ENCODE data around the gene NUBPL.
"Not testable (repeated sequence)": the region's sequence is repeated elsewhere in the genome, so short reads cannot be mapped to it uniquely, and the experiment has no call there.

Gene NUBPL

GRCh38 chr14:31819281-31819680 lies 258.1 kb downstream of the NUBPL start:
- DNase-seq: no peak

DNA sequence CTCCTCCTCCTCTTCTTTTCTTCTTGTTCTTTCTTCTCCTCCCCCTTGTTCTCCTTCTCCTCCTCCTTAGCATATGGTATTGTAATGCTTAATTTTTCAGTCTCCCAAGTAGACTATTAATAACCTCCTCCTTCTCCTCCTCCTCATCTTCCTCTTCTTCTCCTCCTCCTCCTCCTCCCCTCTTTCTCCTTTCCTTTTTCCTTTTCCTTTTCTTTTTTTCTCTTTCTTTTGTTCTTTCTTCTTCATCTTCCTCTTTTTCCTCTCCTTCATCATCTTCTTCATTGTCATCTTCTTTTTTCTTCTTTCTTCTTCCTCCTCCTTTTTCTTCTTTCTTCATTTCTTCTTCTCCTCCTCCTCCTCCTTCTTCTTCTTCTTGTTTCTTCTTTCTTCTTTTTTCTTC lies 264.3 kb downstream of the NUBPL start:
- no peak for DNase-seq

- no peak for DNase-seq
Measured at GRCh38 chr14:31827325-31827724, 266.1 kb downstream of the NUBPL start.

DNA sequence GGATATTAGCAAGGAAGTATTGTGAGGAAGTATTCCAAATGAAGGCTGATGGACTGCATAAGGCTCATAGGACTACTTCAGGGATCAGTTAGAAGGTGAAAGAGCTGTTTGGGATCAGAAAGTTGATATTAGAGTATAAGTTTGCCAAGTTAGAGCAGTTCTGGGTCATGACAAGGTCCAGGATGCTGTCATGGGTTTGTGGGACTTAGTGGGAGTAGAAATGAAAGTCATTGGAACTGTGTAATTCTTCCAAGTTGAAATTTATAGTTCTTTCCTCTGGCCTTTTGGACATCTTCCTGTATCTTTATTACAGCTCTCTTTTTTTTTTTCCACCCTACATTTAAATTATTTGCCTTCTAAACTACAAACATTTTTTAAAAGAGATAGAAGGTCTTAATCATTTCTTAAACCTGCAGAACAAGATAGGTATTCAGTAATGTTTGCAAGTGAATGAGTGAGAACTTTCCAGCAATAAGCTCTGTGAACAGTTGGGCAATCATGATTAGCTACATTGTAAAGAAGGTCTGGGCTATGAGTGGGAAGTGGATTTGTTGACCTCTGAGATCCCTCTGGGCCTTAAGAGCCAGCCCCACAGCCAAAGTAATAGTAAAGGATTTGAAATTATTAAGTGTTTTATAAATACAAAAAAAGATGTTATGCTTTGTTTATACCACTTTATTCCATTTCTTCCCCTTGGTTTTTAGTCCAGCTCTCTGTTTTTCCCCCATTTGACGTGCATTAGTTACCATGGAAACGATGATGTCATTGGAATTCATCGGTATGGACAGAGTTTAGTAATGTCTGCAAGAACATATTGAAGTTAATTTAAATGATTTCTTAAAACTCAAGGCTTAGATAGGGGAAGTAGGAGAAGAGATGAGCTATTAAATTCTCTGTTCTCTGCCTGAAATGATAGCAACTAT lies 268.0 kb downstream of the NUBPL start:
- no peak for DNase-seq

GRCh38 chr14:31834616-31835015 lies 273.4 kb downstream of the NUBPL start:
- no peak for DNase-seq

GRCh38 chr14:31835049-31835448 lies 273.8 kb downstream of the NUBPL start:
- DNase-seq: no peak

GRCh38 chr14:31837031-31837430 lies 275.8 kb downstream of the NUBPL start:
- DNase-seq: no peak

- DNase-seq: no peak
Measured at GRCh38 chr14:31842899-31843298, 281.7 kb downstream of the NUBPL start.

DNA sequence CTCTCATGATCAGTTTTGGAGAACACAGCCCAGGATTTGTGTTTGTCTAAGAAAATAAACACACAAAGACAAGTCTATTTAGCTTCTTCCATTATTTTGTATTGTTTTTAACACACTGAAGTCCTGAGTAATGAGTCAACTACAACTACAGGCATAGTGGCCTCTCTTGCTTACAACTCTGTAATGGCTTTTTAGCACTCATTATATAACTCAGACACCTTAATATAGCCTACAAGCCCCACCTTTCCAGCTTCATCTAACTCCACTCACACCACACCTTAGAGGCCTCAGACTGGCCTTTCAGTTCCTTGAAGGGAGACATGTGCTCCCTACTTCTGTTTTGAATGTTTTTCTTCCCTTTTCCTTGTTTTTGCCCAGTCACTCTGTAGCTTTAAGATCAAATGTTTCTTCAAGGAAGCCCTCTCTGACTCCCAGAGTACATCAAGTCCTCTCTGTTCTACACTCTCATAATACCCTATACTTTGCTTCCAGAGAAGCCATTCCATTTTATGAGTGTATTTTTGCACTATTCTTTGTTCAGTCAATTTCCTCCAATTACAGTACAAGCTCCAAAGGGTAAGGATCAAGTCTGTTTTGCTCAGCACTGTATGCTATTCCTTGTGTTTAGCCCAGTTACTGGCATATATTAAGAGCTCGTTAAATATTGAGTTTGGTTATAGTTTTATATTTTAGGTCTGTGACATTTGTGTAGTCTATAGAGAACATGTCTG lies 282.3 kb downstream of the NUBPL start:
- no peak for DNase-seq

DNA sequence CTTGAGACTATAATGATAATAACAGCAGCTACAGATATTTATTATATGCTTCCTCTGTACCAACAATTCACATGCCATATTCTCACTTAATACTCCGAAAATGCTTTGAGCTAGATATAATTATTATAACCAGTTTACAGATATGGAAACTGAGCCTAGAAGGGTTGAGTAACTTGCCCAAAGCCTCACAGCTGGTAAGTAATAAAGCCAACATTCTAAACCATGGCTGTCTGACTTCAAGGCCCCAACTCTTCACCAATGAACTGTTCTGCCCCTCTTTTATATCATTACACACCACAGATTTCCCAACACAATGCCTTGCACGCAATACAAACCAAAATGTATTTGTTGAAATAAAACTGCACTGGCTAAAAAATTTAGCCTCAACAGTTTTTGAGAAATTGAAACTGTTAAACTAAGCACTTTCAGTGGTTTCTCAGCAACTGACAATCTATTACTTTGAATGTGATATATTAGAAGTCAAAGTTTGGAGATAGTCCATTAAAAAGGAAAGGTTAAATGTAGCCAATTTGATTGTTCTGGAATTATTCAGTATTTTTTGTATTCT lies 293.4 kb downstream of the NUBPL start:
- no peak for DNase-seq

GRCh38 chr14:31855262-31855661 lies 294.1 kb downstream of the NUBPL start:
- DNase-seq: no peak

GRCh38 chr14:31856003-31856402 lies 294.8 kb downstream of the NUBPL start:
- DNase-seq: not testable (repeated sequence)

DNA sequence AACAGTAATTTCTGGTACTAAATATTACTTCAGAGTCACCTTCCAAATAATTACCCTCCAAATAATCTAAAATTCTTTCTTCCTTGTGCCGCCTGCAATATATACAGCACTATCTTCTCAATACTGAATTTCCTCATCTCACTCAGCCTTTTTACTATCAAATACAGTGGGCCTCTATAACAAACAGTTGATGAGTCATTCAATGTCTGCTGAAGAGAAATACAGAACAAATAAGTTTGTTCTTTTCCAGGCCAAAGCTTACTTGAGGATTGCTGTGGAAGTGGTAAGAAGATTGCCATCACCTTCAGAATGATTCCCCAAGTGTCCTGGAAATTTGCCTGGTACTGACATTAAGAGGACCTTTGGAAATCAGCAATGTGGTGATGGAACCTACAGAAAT lies 297.7 kb downstream of the NUBPL start:
- no peak for DNase-seq

GRCh38 chr14:31864937-31865855 lies 304.0 kb downstream of the NUBPL start:
- no peak for DNase-seq

- DNase-seq: no peak
Measured at GRCh38 chr14:31867570-31867969, 306.4 kb downstream of the NUBPL start.

DNA sequence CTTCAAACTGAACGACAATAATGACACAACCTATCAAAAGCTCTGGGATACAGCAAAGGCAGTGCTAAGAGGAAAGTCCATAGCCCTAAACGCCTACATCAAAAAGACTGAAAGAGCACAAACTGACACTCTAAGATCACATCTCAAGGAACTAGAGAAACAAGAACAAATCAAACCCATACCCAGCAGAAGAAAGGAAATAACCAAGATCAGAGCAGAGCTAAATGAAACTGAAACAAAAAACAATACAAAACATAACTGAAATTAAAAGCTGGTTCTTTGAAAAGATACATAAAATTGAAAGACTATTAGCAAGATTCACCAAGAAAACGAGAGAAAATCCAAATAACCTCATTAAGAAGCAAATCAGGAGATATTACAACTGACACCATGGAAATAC lies 306.9 kb downstream of the NUBPL start:
- DNase-seq: not testable (repeated sequence)

DNA sequence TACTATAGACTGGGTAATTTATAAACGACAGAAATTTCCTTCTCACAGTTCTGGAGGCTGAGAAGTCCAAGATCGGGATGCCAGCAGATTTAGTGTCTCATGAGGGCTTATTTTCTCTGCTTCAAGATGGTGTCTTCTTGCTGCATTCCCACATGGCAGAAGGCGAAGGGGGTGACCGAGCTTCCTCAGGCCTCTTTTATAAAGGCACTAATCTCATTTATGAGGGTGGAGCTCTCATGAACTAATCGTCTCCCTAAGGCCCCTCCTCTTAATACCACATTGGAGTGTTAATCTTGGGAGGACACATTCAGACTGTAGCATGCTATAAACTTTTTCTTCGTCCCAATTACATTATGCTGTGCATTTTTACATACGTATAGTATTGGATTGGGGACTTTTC lies 315.5 kb downstream of the NUBPL start:
- no peak for DNase-seq

DNA sequence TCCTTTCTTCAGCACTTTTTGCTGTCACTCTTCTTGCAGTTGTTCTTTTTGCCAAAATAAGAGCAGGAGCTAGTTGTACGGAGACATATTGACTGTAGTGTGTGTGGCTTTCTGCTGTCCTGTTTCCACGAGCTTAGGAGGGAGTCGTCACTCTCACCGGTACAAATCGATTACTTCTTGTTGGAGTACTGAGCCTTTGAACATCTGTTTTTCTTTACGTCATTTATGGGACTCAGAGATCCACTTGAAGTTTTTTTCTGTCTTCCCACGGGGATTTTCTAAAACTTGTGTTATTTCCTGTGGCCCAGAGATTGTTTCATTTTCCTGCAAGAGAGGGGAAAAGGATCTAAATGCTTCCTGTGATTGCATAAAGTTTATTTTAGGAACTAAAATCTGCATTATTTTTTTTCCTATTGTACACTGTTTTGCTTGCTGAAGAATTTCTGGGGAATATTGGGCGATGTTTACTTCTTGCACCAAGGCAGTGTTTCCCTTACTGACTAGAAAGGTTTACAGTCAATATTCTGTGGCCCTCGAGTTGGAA lies 316.1 kb downstream of the NUBPL start:
- no peak for DNase-seq

GRCh38 chr14:31879661-31880348 lies 318.6 kb downstream of the NUBPL start:
- no peak for DNase-seq

- no peak for DNase-seq
Measured at GRCh38 chr14:31880935-31881334, 319.7 kb downstream of the NUBPL start.

DNA sequence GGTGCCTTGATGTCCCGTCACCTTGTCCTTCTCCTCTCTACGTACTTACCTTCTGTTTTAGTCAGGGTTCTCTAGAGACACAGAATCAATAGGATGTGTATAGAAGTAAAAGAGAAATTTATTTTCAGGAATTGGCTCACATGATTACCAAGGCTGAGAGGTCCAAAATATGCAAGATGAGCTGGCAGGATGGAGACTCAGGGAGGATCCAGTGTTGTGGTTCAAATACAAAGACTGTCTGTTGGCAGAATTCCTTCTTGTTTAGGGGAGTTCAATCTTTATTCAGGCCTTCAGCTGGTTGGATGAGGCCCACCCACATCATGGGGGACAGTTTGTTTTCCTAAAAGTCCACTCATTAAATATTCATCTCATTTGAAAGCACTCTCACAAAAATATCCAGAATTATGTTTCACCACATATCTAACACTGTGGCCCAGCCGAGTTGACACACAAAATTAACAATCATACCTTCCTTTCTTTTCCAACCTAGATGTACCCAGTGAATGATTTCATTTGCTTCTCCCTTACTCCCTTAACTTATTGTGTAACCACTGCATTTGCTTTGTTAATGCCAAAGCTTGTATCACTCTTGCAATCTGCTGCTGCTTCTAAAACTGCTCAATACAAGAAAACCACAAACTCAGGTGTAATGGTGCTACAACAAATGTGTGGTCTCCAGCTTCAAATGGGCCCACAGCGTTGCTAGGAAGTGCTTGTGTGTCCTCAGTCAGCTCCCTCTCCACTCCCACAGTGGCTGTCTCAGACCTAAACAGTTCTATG lies 320.5 kb downstream of the NUBPL start:
- DNase-seq: no peak
